ENCODE measurements around the gene CTNND2.

GRCh38 chr5:11857391-11857790, 46.9 kb downstream of the CTNND2 start:
- TF ChIP-seq CTCF (IDR thresholded peaks at IDR 0.05 in 2 of 3, conservative IDR thresholded peaks at IDR 0.05 in 1 of 3; ENCODE audit: insufficient read depth in 2 of 3, low read depth in 1 of 3, low read length in 3 of 3), result no peak
- TF ChIP-seq ZNF584 (CRISPR knock-in tag; IDR thresholded peaks at IDR 0.05; ENCODE audit: low read depth), result no peak
- TF ChIP-seq POLR3G (IDR thresholded peaks at IDR 0.05; ENCODE audit: extremely low read depth, insufficient read length, insufficient replicate concordance), result no peak
- TF ChIP-seq HDAC8 (tag; IDR thresholded peaks at IDR 0.05), result no peak
- TF ChIP-seq KLF6 (CRISPR knock-in tag; IDR thresholded peaks at IDR 0.05; ENCODE audit: borderline replicate concordance), result no peak
- no peak for TF ChIP-seq ZBTB40 (IDR thresholded peaks at IDR 0.05)
- TF ChIP-seq ZBTB40 (CRISPR knock-in tag; IDR thresholded peaks at IDR 0.05), result no peak
- no peak for TF ChIP-seq HNRNPL (IDR thresholded peaks at IDR 0.05; ENCODE audit: low read depth, low read length)
- TF ChIP-seq YY1 (IDR thresholded peaks at IDR 0.05; ENCODE audit: borderline replicate concordance in 1 of 3, control insufficient read depth in 1 of 3, extremely low read depth in 1 of 3, insufficient read depth in 3 of 3, insufficient read length in 1 of 3, insufficient replicate concordance in 2 of 3, low read depth in 1 of 3, low read length in 2 of 3), result no peak
- TF ChIP-seq AFF4 (CRISPR knock-in tag; IDR thresholded peaks at IDR 0.05), result no peak
- no peak for TF ChIP-seq JUN (IDR thresholded peaks at IDR 0.05; ENCODE audit: borderline replicate concordance, low read depth, low read length)
- TF ChIP-seq JUN (CRISPR knock-in tag; IDR thresholded peaks at IDR 0.05; ENCODE audit: borderline replicate concordance), result no peak
- no peak for TF ChIP-seq BDP1 (IDR thresholded peaks at IDR 0.05; ENCODE audit: insufficient read depth, insufficient read length)
- TF ChIP-seq ZNF311 (CRISPR knock-in tag; IDR thresholded peaks at IDR 0.05), result no peak
- TF ChIP-seq RNF2 (IDR thresholded peaks at IDR 0.05), result no peak

Data from K562 (cell line).